SIG-M5 (cell line): ENCODE results near the gene LCP2.
"Not testable (repeated sequence)": the region's sequence is repeated elsewhere in the genome, so short reads cannot be mapped to it uniquely, and the experiment has no call there.

Source experiments
- DNase-seq: peaks from one replicate; lab custom pipeline; 2025; lab: John Stamatoyannopoulos, UW

LCP2 gene

DNA sequence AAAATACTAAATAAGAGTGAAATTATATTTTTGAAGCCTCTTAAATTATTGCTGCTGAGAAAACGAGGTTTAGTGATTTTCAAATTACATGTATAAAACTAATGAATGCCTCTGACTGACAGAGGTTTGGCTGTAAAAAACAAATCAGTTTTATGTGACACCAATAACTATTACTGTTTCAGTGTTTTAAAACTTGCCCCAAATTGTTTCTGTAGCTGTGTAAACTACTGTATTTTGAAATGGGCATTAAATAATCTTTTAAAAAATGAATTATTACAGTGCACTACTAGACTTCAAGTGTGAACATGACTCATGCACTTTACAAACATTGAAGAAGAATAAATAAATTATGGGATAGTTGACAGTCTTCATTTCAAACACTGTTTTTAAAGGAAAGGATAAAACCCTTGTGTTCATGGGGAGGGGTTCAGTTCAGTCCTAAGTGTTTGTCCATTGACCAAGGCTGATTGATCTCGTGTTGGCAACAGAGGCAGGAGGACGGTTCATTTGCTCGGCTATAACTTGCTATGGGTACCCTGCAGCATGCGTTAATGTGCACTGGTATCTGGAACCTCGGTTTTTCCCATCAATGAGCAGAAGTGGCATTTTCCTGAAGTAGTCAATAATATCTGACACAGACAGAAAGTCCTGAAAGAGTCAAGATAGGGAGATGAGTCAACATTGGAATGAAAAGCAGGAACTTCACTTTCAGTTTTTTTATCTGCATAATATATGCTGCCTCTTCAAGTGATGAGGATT, 49.2 kb downstream of the LCP2 start:
- DNase-seq, result no peak

DNA sequence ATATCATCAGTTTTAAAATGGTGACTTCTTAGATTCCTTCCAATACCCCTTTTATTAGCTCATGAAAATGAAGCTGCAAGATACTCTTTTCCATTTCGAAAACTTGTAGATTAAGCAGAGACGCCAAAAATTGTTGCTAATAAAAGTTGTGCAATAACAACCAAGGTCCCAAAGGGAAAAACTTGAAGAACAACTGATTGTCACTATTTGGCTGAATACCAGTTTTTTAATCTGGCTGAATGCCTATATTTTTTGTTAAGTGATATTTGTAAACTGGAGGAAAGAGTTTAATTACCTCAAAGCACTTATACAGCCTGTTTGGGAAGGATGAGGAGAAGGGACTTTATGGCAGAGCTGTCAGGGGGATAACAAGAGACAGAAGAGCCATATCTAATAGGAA, 50.2 kb downstream of the LCP2 start:
- no peak for DNase-seq

- DNase-seq, result no peak
Observed at GRCh38 chr5:170246126-170246870, 51.3 kb downstream of the LCP2 start.

DNA sequence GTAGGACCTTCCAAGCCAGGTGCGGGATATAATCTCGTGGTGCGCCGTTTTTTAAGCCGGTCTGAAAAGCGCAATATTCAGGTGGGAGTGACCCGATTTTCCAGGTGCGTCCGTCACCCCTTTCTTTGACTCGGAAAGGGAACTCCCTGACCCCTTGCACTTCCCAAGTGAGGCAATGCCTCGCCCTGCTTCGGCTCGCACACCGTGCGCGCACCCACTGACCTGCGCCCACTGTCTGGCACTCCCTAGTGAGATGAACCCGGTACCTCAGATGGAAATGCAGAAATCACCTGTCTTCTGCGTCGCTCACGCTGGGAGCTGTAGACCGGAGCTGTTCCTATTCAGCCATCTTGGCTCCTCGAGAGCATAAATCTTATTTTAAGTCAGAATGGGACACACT, 52.1 kb downstream of the LCP2 start:
- not testable (repeated sequence) for DNase-seq

- DNase-seq, result no peak
Observed at GRCh38 chr5:170238456-170239196, 59.0 kb downstream of the LCP2 start.

DNA sequence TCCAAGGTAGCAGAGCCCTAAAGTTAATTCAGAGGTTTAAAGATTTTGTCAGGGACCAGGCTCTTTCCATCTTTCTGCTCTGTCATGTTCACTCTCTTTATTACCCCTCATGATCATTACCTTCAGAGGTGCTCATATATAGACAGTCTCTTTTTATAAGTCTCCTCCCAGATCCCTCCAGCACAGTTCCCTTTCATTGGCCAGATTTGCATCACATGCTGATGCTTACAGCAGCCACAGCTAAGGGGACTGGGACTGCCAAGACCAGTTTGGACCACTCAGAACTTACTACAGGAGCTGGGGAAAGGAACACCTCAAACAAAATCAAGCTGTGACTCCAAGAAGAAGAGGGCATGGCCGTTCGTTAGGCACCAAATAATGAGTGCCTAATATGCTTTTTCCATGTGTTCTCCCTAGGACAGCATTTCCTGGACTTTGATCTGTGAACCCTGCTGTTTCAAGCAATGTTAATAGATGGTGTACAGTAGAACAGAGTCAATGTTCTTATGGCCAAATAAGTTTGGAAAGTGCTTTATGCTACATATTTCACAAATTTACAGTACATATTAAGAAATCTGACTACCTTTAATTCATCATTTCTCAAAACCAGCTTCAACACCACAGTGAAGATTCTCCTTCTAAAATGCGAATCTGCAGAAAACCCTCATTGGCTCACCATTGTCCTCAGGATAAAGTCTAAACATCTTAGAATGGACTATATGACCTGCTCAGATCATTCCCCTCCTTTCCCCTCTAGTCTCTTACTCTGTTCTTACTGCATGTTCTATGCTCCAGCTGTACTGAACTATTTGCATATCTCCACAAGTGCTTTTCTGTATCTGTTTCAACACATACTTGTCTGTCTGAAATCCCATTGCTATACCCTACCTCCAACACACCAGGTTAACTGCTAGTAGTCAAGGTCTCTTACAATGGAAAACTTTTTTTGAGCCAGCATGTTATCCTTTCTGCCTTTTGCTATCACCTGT, 61.4 kb downstream of the LCP2 start:
- DNase-seq, result no peak

- no peak for DNase-seq
Observed at GRCh38 chr5:170233358-170233892, 64.2 kb downstream of the LCP2 start.

DNA sequence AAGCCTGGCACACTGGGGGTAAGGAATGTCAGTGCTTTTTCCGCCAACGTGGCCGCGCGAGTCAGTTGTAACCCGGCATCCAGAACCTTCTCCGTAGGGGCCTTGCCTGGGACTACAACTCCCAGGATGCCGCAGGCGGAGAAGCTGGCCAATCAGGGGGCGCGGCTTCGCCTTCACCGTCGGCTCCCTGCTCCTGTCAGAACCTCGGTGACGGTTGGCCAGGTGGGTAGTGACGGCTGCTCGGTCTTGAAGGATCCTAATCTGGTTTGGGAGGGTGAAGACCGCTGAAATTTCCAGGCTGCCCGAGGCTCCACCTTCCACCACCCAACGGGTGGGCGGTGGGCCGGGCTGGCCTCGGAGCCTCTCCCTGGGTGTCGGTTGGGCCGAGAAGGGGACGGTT, 64.8 kb downstream of the LCP2 start, which contains the start of gene C5orf58:
C5orf58 (plus strand) TSS at position 200 of the 400 bp plus-strand sequence. CDS start 1,992 bp downstream, outside the sequence.
- DNase-seq, result no peak

DNA sequence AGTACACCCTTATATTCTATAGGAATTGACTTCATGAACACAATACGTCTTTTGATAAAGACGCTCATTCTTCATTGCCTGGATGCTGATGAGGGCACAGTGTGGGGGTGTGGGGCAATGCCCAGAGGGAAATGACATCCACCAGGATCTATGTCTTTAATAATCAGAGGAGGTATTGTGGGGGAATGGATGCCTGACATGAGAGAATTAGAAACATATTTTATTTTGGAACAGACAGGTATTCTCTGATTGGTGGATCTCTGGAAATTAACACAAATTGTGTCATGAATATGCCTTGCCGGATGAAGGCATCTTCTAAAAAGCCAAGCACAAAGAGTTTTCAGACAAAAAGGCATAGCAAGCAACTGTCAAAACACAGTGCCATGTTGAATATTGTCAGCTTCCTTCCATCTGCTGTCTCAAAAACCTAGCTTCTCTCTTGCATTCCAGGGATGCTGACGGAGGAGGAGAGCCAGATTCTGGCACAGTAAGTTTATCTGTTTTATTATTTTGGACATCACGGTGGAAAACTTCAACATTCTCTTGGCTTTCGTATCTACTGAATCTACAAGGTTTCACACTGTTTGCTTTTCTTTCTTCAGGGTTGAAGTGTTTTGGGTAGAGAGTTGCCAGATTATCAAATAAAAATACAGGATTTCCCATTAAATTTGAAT, 68.7 kb downstream of the LCP2 start:
- DNase-seq, result no peak

DNA sequence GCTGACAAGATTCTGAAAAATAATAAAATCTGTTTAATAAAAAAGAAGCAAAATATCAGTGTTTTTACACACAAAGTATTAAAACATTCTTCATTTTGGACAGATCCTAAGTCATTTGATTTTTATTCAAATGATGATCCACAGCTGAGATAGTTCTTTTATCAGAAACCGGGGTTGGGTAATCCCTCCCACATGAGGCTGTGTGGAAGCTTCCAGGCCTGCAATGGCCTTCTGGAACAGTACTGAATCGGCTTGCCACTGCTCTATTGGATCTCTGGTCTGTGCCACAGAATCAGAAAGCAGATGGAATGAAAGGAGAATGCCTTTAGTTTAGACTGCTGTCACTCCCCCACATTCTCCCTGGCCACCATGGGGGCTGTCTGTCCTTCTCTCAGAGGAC, 70.9 kb downstream of the LCP2 start:
- DNase-seq, result no peak

- no peak for DNase-seq
Observed at GRCh38 chr5:170226129-170226615, 71.4 kb downstream of the LCP2 start.

DNA sequence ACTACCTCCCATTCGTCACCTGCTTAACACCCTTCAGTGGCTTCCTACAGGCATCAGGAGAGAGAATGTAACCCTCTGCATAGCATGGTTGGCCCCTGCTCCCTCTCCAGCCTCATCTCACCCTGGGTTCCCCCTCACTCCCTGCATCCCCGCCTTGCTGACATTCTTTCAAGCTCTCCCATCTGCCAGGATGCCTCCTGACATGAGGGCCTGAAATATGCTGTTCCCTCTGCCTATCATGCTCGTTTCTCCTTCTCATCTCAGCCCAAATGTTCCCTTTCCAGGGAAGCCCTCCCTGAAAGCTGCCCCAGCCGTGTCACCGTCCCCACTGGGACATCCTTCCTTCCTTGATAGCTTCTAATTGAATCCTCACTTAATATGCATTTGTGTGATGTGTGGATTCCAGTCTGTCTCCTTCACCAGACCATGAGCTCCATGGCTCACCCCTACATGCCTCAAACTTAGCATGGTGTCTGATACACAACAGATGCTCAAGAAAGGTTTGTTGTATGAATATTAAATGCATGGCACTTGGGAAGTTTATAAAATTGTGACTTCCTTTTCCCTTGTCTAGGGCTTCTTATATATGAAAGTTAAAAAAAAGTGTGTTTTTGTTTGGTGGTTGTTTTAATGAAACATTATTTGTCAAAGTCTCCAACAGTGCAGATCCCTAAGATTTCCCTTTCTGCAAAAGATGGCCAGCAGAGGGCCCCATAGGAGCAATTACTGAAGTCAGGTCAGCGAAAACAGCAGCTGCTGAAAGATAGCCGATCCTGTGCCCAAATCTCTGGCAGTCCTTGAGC, 72.0 kb downstream of the LCP2 start:
- no peak for DNase-seq

- no peak for DNase-seq
Observed at GRCh38 chr5:170223906-170224305, 73.7 kb downstream of the LCP2 start.

DNA sequence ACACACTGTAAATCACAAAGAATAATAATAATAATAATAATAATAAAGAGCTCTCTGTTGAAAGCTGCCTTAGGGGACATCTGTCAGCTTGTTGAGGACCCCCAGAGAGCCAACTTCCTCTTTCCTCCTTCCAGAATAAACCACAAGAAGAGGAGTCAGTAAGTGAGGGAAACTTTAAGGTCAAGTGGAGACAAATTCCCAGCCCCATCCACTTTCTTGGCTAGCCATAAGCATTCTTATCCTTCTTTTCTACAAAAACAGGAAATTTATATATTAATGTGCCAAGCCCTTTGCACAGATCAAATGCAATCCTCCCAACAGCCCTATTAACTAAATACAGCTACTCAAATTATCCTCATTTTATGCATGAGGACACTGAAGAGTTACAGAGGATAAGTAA, 74.2 kb downstream of the LCP2 start:
- DNase-seq, result no peak

DNA sequence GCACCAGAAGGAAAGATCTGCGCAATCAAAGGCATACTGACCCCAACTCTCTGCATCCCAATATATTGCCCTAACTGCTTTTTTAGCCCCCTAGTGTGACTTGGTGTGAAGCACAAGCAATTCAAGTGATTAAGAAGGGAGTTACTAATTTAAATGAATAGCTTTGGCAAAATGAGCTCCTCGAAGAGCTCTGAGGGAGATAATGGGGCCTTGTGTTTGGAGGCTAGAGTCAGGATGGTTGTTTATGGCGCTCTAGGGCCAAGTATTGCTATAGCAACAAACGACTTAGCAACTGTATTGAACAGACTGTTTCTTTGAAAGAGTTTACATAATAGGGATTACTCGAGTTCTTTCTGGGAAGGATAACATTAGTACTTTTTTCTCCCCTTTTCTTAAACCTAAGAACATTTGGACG, 76.2 kb downstream of the LCP2 start:
- no peak for DNase-seq

DNA sequence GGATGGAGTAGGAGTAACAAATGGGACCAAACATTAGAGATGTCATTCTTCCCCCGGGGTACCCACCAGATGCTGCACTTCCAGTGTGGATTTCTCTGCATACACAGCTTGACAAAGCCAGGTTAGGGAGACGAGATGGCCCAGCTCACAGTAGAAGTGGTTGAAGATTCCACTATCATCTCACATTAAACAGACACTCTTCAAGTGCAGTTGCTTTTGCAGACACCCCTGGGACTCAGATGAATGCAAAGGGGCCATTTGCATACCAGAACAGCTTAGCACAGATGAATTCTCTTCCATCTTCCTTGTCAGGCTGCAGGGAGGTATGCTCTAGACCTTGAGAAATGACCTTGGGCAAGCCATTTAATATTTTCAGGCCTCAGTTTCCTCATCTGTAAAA, 77.4 kb downstream of the LCP2 start:
- no peak for DNase-seq

DNA sequence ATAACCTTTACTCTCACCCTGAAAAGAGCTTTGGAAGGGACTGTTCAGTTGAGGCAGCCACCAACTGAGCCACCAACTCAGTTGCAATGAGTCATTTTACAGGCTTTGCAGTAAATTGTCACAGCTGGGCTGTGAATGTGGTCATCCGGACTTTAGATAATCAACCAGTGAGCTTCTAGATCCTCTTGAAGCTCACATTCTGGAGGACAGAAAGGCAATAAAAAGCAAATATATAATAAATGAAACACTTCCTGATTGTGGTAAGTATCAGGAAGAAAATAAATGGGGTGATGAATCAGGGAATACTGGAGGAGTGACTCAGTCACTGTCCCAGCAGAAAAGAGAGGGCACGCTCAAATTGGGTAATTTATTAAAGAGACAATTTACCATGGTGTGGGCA, 78.0 kb downstream of the LCP2 start:
- DNase-seq, result no peak

GRCh38 chr5:170218726-170219125, 78.9 kb downstream of the LCP2 start:
- no peak for DNase-seq

DNA sequence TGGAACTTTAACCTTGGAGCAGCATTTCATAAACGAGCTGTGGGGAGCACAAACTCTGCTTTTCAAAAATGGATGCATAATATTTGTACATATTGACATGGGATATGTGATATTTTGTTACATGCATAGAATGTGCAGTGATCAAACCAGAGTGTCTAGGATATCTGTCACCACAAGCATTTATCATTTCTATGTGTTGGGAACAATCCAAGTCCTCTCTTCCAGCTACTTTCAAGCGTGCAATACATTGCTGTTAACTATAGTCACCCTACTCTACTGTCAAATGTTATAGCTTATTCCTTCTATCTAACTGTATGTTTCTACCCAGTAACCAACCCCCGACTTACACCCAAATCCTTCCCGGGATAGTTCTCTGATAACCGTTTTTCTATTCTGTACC, 79.7 kb downstream of the LCP2 start:
- no peak for DNase-seq
